Measurements from ENCODE around the gene CDK5RAP2.
"Not testable (repeated sequence)": the region's sequence is repeated elsewhere in the genome, so short reads cannot be mapped to it uniquely, and the experiment has no call there.

CDK5RAP2 gene

DNA sequence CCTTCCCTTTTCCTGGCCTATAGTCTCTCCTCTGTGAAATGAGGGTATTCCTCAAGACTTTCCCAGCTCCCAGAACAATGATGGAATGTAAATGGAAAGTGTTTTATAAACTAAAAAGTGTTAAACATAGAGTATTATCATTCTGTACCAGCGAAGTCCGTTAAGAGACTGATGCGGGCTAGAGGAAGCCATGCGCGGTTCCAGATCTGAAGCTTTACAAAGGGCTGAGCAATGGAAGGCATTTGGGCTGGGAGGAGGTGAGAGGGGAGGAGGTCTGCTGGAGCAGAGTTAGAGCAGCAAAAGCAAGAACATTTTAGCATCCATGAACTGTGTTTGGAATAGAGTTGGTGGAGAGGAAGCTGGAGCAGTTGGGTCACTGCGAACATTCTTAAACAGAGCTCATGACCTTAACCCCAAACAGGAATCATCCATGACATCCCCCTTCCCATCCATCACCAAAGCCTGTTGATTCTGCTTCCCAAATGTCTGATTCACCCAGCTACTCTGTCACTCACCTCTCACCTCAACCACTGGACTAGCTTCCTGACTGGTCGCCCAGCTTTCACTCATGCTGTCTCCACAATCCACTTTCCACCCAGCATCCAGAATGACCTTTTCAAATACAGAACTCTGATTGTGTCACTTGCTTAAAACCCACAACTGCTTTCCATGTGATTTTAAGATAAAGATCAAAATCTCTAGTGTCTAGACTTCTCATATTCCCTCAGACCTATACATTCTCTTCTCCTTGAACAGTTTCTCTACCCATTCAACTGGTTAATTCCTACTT, 37.1 kb downstream of the CDK5RAP2 start:
- no peak for DNase-seq

- no peak for DNase-seq
Observed at GRCh38 chr9:120541921-120542320, 38.0 kb downstream of the CDK5RAP2 start.

GRCh38 chr9:120539951-120540350, 40.0 kb downstream of the CDK5RAP2 start:
- no peak for DNase-seq

- DNase-seq = no peak
Observed at GRCh38 chr9:120538339-120538738, 41.6 kb downstream of the CDK5RAP2 start.

- DNase-seq = no peak
Observed at GRCh38 chr9:120536949-120537640, 42.9 kb downstream of the CDK5RAP2 start.

DNA sequence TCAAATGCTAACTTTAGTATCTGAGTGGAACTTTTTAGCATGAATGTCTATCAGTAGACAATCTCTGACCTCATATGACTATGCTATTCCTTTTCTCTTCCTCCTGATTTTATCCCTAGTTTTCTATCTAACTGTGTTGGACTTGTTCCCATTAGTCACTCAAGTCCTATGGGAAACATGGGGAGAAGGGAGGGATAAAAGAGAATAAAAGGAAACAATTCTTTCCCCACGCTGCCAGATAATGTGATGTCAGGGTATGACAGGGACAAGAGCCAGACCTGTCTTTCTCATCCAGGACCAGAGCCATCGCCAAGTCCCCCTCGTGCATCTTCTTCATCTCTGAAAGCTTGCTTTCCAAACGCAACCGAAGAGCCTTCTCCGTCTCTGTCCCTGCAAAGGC, 43.9 kb downstream of the CDK5RAP2 start:
- DNase-seq = no peak

DNA sequence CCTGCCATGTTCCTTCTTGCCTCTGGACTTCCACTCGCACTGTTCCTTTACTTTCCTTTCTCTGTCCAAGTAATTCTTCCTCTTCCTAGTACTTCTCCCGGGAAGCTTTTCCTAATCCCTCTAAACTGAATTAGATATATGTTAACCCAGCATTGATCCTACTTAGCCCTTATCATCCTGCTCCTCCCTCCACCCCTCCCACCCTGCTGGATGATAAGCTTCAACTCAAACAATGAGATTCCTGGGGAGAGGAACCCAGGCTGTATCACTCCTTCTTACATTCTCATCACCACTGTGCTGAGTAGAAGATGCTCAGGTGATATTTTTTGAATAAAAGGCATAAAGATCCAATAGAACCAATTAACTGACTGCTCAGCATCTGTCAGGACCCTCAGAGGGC, 45.7 kb downstream of the CDK5RAP2 start:
- DNase-seq = no peak

- no peak for DNase-seq
Observed at GRCh38 chr9:120532891-120533290, 47.1 kb downstream of the CDK5RAP2 start.

DNA sequence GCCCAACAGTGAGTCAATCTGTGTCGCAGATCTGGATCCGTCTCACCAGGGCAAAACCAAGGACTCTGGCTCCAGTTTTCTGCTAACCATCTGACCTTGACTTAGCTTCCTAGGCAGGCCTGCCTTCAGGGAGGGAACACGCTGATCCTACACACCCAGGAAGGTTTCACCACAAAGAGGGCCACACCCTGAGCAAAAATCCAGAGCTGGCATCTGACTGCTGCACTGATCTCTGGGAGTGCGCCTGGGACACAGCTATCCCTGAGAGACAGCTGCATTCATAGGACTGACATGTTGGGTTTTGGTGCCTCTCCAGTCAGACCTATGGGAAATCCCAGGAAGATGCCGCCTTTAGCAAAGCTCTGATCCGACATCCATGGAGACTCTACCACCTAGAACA, 47.5 kb downstream of the CDK5RAP2 start:
- DNase-seq = no peak

GRCh38 chr9:120531683-120532300, 48.2 kb downstream of the CDK5RAP2 start:
- DNase-seq = no peak

DNA sequence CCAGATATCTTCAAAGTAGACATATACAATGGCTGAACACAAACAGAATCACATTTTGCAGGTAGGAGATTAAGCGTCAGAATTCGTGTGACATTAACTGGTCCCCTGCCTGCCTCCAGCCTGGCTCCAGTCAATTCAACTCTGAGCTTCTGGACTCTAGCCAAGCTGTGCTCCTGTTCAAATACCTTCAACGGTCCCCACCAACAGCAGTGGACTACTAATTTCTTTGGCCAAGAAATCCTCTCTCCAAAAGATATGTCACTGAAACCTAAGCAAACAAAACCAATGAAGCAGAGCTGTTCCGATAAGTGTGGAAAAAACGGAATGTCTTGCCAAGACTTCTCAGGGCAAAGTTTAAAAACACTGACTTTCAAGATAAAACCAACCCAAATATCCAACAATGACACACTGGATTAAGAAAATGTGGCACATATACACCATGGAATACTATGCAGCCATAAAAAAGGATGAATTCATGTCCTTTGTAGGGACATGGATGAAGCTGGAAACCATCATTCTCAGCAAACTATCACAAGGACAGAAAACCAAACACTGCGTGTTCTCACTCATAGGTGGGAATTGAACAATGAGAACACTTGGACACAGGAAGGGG, 49.6 kb downstream of the CDK5RAP2 start:
- DNase-seq = not testable (repeated sequence)

- DNase-seq = no peak
Observed at GRCh38 chr9:120528829-120529228, 51.1 kb downstream of the CDK5RAP2 start.

- DNase-seq = no peak
Observed at GRCh38 chr9:120528327-120528726, 51.6 kb downstream of the CDK5RAP2 start.

GRCh38 chr9:120526534-120526933, 53.4 kb downstream of the CDK5RAP2 start:
- DNase-seq = no peak

GRCh38 chr9:120524863-120525262, 55.1 kb downstream of the CDK5RAP2 start:
- no peak for DNase-seq

GRCh38 chr9:120524038-120524437, 55.9 kb downstream of the CDK5RAP2 start:
- no peak for DNase-seq

GRCh38 chr9:120522558-120522957, 57.4 kb downstream of the CDK5RAP2 start:
- no peak for DNase-seq

DNA sequence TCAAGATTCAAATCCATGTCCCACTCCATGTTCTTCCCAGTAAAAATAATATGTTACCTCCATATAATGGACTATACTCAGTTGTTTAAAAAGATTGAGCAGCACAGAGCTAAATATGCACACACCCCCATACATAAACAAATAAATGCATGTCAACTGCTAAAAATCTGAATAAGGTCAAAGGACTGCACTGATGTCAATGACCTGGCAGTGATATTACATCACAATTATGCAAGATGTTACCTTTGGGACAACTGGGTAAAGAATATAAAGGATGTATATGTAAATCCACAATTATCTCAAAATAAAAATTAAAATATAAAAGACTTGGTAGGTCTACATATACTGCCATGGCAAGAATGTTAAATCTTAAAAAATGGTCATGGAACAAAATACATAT, 57.9 kb downstream of the CDK5RAP2 start:
- no peak for DNase-seq

DNA sequence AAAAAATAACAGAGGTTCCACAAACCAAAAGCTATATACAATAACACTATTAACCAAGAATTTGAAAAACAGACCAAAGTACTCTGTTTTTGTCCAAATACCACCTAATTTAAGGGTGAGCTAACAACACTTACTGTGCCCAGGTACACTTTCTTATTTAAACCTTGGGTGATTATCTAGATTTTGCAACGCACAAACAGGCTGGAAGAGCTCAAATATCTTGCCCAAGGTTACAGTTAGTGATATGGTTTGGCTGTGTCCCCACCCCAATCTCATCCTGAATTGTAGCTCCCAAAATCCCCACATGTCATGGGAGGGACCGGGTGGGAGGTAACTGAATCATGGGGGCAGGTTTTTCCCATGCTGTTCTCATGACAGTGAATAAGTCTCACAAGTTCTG, 58.9 kb downstream of the CDK5RAP2 start:
- DNase-seq = no peak

DNA sequence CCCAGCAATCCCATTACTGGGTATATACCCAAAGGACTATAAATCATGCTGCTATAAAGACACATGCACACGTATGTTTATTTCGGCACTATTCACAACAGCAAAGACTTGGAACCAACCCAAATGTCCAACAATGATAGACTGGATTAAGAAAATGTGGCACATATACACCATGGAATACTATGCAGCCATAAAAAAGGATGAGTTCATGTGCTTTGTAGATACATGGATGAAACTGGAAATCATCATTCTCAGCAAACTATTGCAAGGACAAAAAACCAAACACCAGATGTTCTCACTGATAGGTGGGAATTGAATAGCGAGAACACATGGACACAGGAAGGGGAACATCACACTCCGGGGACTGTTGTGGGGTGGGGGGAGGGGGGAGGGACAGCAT, 64.0 kb downstream of the CDK5RAP2 start:
- DNase-seq = not testable (repeated sequence)

GRCh38 chr9:120515481-120515880, 64.5 kb downstream of the CDK5RAP2 start:
- not testable (repeated sequence) for DNase-seq

GRCh38 chr9:120514405-120514804, 65.6 kb downstream of the CDK5RAP2 start:
- DNase-seq = no peak

DNA sequence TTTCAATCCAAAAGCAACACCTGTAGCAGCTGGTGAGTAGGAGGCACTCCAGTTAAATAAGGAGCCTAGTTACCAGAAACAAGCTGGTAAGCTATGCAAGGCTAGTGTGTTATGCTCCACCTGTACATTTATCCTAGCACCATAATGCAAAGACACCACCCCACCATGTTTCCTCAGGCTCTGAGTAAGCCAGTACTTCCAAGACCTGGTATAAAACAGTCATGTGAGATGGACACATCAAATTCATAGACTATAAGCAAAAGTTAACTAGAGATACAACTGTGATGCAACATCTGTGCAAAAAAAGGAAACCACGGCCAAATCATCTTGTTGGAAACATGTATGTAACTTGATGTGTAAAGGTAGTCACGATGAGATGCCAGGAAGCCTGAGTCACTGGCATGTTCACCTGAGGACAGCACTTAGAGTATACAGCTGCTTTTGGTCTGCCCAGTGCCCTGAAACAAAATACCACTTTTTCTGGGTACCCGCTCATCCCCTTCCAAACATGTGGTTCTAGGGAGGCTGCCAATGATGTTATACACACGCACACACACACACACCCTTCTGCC, 66.1 kb downstream of the CDK5RAP2 start:
- no peak for DNase-seq
